Mesenchymal stem cell (in vitro differentiated cells and primary cell): Measurements from ENCODE around the gene SLC25A25.

Source experiments
- DNase-seq: peaks from one replicate; pipeline ENCODE4 v3.0.0-alpha.2; 2013
- H2AFZ ChIP-seq: one replicate; pipeline ENCODE4 v1.6.1; 2013; ENCODE audit warnings: low read depth, mild to moderate bottlenecking, control low read depth, inconsistent platforms, low read length, moderate library complexity
- H2AK5ac ChIP-seq: 2 replicates; pipeline ENCODE4 v1.6.1; 2013; ENCODE audit warnings: low read length, moderate library complexity, mild to moderate bottlenecking, inconsistent platforms; ENCODE audit not compliant: severe bottlenecking
- H2BK120ac ChIP-seq: one replicate; pipeline ENCODE4 v1.6.1; 2013; ENCODE audit warnings: low read depth, mild to moderate bottlenecking, inconsistent platforms, low read length, moderate library complexity
- H2BK12ac ChIP-seq, 2 experiments: one replicate each; pipeline ENCODE4 v1.6.1; 2013; ENCODE audit warnings: inconsistent platforms in 2 of 2, low read length in 2 of 2, mild to moderate bottlenecking in 2 of 2, moderate library complexity in 2 of 2, control low read depth in 1 of 2
- H2BK15ac ChIP-seq: one replicate; pipeline ENCODE4 v1.6.1; 2013; ENCODE audit warnings: mild to moderate bottlenecking, low read depth, inconsistent platforms; ENCODE audit not compliant: poor library complexity, severe bottlenecking
- H2BK5ac ChIP-seq: 2 replicates; pipeline ENCODE4 v1.6.1; 2013; ENCODE audit warnings: low read depth, mild to moderate bottlenecking, low read length, control low read depth, inconsistent platforms; ENCODE audit not compliant: poor library complexity, severe bottlenecking
- H3K14ac ChIP-seq, 2 experiments: one replicate each; pipeline ENCODE4 v1.6.1; 2013; ENCODE audit warnings: inconsistent platforms in 2 of 2, low read length in 2 of 2, control low read depth in 1 of 2, mild to moderate bottlenecking in 1 of 2, moderate library complexity in 1 of 2
- H3K18ac ChIP-seq, 2 experiments: one replicate each; pipeline ENCODE4 v1.6.1; 2013; ENCODE audit warnings: inconsistent platforms in 2 of 2, low read length in 2 of 2, control low read depth in 1 of 2, low read depth in 1 of 2, mild to moderate bottlenecking in 1 of 2
- H3K23ac ChIP-seq, 2 experiments: one replicate each; pipeline ENCODE4 v1.6.1; 2013; ENCODE audit warnings: inconsistent platforms in 2 of 2, low read length in 2 of 2, mild to moderate bottlenecking in 2 of 2, moderate library complexity in 2 of 2, control low read depth in 1 of 2
- H3K27ac ChIP-seq: 2 replicates; pipeline ENCODE4 v1.5.1; 2013; ENCODE audit warnings: mild to moderate bottlenecking, moderate library complexity, low read length, control low read depth, inconsistent platforms; ENCODE audit not compliant: poor library complexity, severe bottlenecking
- H3K27me3 ChIP-seq, 2 experiments: 2 replicates each; pipeline versions ENCODE4 v1.6.1 to v1.7.0; 2013; ENCODE audit warnings: low read length in 2 of 2, mild to moderate bottlenecking in 2 of 2, moderate library complexity in 2 of 2, control low read depth in 1 of 2, inconsistent platforms in 1 of 2; ENCODE audit not compliant: control insufficient read depth in 1 of 2, insufficient read depth in 1 of 2
- H3K36me3 ChIP-seq, 2 experiments: 2 replicates each; pipeline versions ENCODE4 v1.6.1 to v1.7.0; 2013; ENCODE audit warnings: low read length in 2 of 2, control low read depth in 1 of 2, inconsistent platforms in 1 of 2, low read depth in 1 of 2, mild to moderate bottlenecking in 1 of 2; ENCODE audit not compliant: insufficient read depth in 2 of 2, control insufficient read depth in 1 of 2
- H3K4ac ChIP-seq, 2 experiments: one replicate each; pipeline ENCODE4 v1.6.1; 2013; ENCODE audit warnings: inconsistent platforms in 2 of 2, low read length in 2 of 2, mild to moderate bottlenecking in 2 of 2, moderate library complexity in 2 of 2, control low read depth in 1 of 2, low read depth in 1 of 2
- H3K4me1 ChIP-seq: 2 replicates; pipeline ENCODE4 v1.6.1; 2013; ENCODE audit warnings: low read depth, low read length, control low read depth; ENCODE audit not compliant: control insufficient read depth, insufficient read depth
- H3K4me2 ChIP-seq: 2 replicates; pipeline ENCODE4 v1.6.1; 2013; ENCODE audit warnings: low read length, mild to moderate bottlenecking, inconsistent platforms; ENCODE audit not compliant: poor library complexity, severe bottlenecking
- H3K4me3 ChIP-seq, 2 experiments: 2 replicates each; pipeline versions ENCODE4 v1.5.1 to v1.7.0; 2013; ENCODE audit warnings: low read length in 2 of 2, mild to moderate bottlenecking in 2 of 2, control low read depth in 1 of 2, low read depth in 1 of 2; ENCODE audit not compliant: insufficient read depth in 1 of 2
- H3K79me1 ChIP-seq: replicated peaks from 2 replicates; pipeline ENCODE4 v1.6.1; 2013; ENCODE audit warnings: mild to moderate bottlenecking, control low read depth, low read length, inconsistent platforms; ENCODE audit not compliant: poor library complexity, severe bottlenecking
- H3K9ac ChIP-seq: 2 replicates; pipeline ENCODE4 v1.7.0; 2013; ENCODE audit warnings: mild to moderate bottlenecking, low read length, moderate library complexity
- H3K9me3 ChIP-seq: 2 replicates; pipeline ENCODE4 v1.7.0; 2013; ENCODE audit warnings: mild to moderate bottlenecking, low read length; ENCODE audit not compliant: control insufficient read depth
- H4K8ac ChIP-seq: one replicate; pipeline ENCODE4 v1.6.1; 2013; ENCODE audit warnings: inconsistent platforms, mild to moderate bottlenecking, low read length, moderate library complexity
- H4K91ac ChIP-seq: one replicate; pipeline ENCODE4 v1.6.1; 2013; ENCODE audit warnings: mild to moderate bottlenecking, low read length, inconsistent platforms
- WGBS: methylation state at CpG from one replicate; pipeline ENCODE4 v1.1.7; 2013; ENCODE audit warnings: mixed read lengths; 5-methylcytosine and 5-hydroxymethylcytosine counted together

The SLC25A25 gene

DNA sequence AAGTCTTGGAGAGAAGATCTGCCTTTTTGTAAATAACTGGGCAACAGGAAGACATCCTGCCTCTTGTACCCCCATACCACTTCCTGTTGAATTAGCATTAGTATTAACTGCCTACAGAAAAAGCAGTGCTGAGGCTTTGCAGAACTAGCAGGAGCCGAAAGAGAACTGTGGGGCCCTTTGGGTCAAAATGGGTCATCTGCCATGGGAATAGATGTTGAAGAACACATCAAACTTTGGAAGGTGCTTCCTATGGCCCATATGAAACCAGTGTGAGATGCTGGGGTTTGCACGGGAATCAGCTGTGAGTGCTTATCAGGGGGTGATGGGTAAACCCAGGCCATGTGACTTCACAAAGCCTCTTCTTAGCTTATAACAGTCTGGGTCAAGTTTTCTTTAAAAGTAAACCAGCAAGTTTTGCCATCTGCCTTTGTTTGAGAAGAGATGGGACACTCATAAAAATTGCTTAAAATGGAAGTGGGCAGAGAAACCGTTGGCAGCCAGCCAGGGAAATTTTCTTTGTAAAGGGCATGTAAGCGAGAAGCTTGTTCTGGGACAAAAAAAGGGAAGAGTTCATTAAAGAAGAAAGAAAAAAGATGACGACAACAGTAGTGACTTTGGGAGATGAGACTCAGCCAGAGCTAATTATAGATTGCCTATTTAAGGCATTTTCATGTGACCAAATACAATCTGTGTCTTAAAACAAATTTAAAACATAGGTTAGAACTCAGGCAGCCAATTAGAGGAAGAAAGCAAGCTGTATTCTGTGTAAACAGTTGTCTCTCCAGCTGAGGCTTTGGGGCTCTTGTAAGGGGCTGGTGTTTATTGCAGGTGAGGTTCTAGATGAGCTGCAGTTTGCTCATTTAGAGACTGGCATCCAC is 4.4 kb downstream of the SLC25A25 start:
- Histone ChIP-seq H3K4me2 (peak overlapping the region; percentile 17), H2BK15ac (no peak overlapping the region), H4K8ac (peak overlapping the region; percentile 49), H2BK120ac (peak overlapping the region; percentile 64), H3K23ac (no peak overlapping the region), H2BK12ac (peak overlapping the region; percentile 6 to 35), H3K18ac (peak overlapping the region; percentile 80 to 85), H3K14ac (no peak overlapping the region), H3K36me3 (peaks cover 0 to 3% of the 10 kb centered on the region in 2 experiments), H3K79me1 (peaks cover 17% of the 10 kb centered on the region), H3K4ac (peak overlapping the region in 1 of 2 experiments; percentile 95), H2AFZ (no peak overlapping the region), H4K91ac (peak overlapping the region; percentile 25), H3K9me3 (no peaks in the 10 kb centered on the region), H3K27ac (peak overlapping the region; percentile 81), H2BK5ac (no peak overlapping the region), H3K4me1 (peaks cover 11% of the 10 kb centered on the region), H2AK5ac (peak overlapping the region; percentile 61), H3K4me3 (peak overlapping the region in 1 of 2 experiments; percentile 41), H3K27me3 (no peaks in the 10 kb centered on the region), H3K9ac (peak overlapping the region; percentile 83)
- DNase-seq, result peak; percentile 94
- 6% methylated on average over 5 of the region's 5 CpGs for WGBS

DNA sequence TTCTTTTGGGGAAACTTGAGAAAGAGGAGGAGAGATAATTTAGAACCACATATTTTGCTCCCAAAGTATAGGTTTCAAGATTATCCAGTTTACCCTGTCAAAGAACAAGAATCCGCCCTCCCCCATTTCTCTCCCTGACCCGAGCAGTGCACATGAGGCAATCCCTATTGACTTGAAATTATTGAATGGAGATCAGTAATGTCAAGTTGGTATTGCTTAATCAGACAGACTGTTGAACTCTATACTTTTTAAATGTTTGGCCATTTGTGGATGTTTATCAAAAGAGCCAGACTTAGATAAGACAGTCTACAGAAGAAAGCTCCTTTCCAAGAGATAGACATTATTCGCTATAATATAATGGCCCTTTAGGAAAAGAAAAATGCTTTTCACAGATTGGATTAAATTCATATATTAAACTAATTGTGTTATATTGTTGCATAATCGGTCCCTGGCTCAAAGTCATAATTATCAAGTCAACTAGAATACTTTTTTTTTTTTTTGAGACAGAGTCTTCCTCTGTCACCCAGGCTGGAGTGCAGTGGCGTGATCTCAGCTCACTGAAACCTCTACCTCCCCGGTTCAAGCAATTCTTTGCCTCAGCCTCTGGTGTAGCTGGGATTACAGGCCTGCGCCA is 5.3 kb downstream of the SLC25A25 start:
- no peaks in the 10 kb centered on the region for H3K27me3 ChIP-seq
- H4K8ac ChIP-seq, result no peak overlapping the region
- peak overlapping the region in 1 of 2 experiments; percentile 61 for H3K4ac ChIP-seq
- H4K91ac ChIP-seq, result no peak overlapping the region
- H3K9ac ChIP-seq, result peak overlapping the region; percentile 83
- peak overlapping the region in 1 of 2 experiments; percentile 41 for H3K4me3 ChIP-seq
- H2AK5ac ChIP-seq, result no peak overlapping the region
- no peak overlapping the region for H3K27ac ChIP-seq
- H3K18ac ChIP-seq, result peak overlapping the region in 1 of 2 experiments; percentile 17
- peak; percentile 66 for DNase-seq
- H3K4me2 ChIP-seq, result no peak overlapping the region
- H3K79me1 ChIP-seq, result peaks cover 20% of the 10 kb centered on the region
- peaks cover 0 to 3% of the 10 kb centered on the region in 2 experiments for H3K36me3 ChIP-seq
- H2BK5ac ChIP-seq, result no peak overlapping the region
- peak overlapping the region; percentile 67 for H2BK15ac ChIP-seq
- H2BK12ac ChIP-seq, result peak overlapping the region in 1 of 2 experiments; percentile 54
- no peak overlapping the region for H2BK120ac ChIP-seq
- no peak overlapping the region for H2AFZ ChIP-seq
- H3K23ac ChIP-seq, result no peak overlapping the region
- H3K14ac ChIP-seq, result no peak overlapping the region
- WGBS, result 91% methylated on average over 5 of the region's 7 CpGs
- no peaks in the 10 kb centered on the region for H3K9me3 ChIP-seq
- H3K4me1 ChIP-seq, result peaks cover 11% of the 10 kb centered on the region

DNA sequence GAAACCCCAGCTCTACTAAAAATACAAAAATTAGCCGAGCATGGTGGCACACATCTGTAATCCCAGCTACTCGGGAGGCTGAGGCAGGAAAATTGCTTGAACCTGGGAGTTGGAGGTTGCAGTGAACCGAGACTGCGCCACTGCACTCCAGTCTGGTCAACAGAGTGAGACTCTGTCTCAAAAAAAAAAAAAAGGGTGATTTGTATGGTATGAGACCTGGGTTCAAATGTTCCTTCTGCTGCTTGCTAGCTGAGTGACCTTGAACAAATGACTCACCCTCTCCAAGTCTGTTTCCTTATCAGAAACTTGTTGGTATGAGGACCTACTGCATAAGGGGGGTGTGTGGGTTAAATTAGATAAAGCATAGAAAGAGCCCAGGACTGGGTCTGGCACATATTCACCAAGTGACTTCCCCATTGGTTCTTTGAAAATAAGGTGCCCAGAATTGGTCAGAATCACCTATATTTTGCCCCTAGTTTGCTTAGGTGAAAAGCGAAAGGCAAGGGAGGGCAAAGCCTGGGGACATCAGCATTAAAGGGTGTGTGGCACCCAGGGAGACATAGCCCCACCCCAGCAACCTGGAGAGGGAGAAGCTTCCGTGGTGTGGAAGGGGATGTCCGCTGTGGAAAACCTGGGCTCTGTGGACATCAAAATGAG is 9.9 kb downstream of the SLC25A25 start:
- Histone ChIP-seq H3K4me2 (no peak overlapping the region), H3K27ac (no peak overlapping the region), H4K8ac (no peak overlapping the region), H3K36me3 (peaks cover 0 to 3% of the 10 kb centered on the region in 2 experiments), H3K23ac (no peak overlapping the region), H2BK15ac (no peak overlapping the region), H3K14ac (no peak overlapping the region), H2AK5ac (peak overlapping the region; percentile 47), H2AFZ (no peak overlapping the region), H4K91ac (peak overlapping the region; percentile 27), H3K18ac (peak overlapping the region; percentile 46 to 61), H3K4ac (peak overlapping the region in 1 of 2 experiments; percentile 47), H2BK120ac (peak overlapping the region; percentile 54), H2BK12ac (peak overlapping the region; percentile 14 to 65), H3K9me3 (no peaks in the 10 kb centered on the region), H3K9ac (no peak overlapping the region), H3K27me3 (no peaks in the 10 kb centered on the region), H3K4me3 (no peak overlapping the region), H3K79me1 (peaks cover 14% of the 10 kb centered on the region), H3K4me1 (peaks cover 18% of the 10 kb centered on the region), H2BK5ac (no peak overlapping the region)
- 89% methylated on average over 5 of the region's 7 CpGs for WGBS
- DNase-seq, result peak; percentile 50
